Keratinocyte (primary cell): Measurements from ENCODE around the gene NUAK1. TPM values are rescaled to one million over a fixed set of nuclear protein-coding genes. Genes with fewer than 3 reads are reported as not detected.

Experiments used
- DNase-seq: peaks from one replicate; pipeline ENCODE4 v3.0.0-alpha.2; 2011; ENCODE audit warnings: low read depth, missing footprints, low spot score
- FAIRE-seq: peaks from 2 replicates; lab custom pipeline; 2011; peaks lifted over from hg19 to GRCh38; lab: Jason Lieb, UNC
- H2AFZ ChIP-seq: 2 replicates; pipeline ENCODE4 v1.6.0; 2012; ENCODE audit warnings: low read length, control low read depth, inconsistent platforms; ENCODE audit not compliant: control insufficient read depth
- H3K27ac ChIP-seq: 2 replicates; pipeline ENCODE4 v1.5.1; 2011; ENCODE audit warnings: low read length; ENCODE audit not compliant: control insufficient read depth, insufficient read depth
- H3K27me3 ChIP-seq: 3 replicates; pipeline ENCODE4 v1.6.0; 2011; ENCODE audit warnings: low read length; ENCODE audit not compliant: control insufficient read depth, insufficient read depth; ENCODE audit errors: extremely low read depth
- H3K36me3 ChIP-seq, 2 experiments: 2 replicates in 1 of 2; 3 replicates in 1 of 2; pipeline ENCODE4 v1.5.1; 2011; ENCODE audit warnings: low read length in 2 of 2, mild to moderate bottlenecking in 1 of 2; ENCODE audit not compliant: control insufficient read depth in 2 of 2, insufficient read depth in 2 of 2; ENCODE audit errors: extremely low read depth in 1 of 2
- H3K4me1 ChIP-seq: 3 replicates; pipeline ENCODE4 v1.5.1; 2011; ENCODE audit warnings: low read length; ENCODE audit not compliant: control insufficient read depth, insufficient read depth; ENCODE audit errors: extremely low read depth
- H3K4me2 ChIP-seq: 3 replicates; pipeline ENCODE4 v1.6.0; 2011; ENCODE audit warnings: low read depth, low read length; ENCODE audit not compliant: control insufficient read depth, insufficient read depth; ENCODE audit errors: extremely low read depth
- H3K4me3 ChIP-seq, 3 experiments: fragments of 200-600 bp in 1 of 3; sonication (generic) in 1 of 3; 2 replicates in 2 of 3; 3 replicates in 1 of 3; pipeline ENCODE4 v1.5.1; 2011 to 2016; ENCODE audit warnings: low read length in 3 of 3, mild to moderate bottlenecking in 3 of 3, control low read depth in 2 of 3, inconsistent platforms in 1 of 3, low read depth in 1 of 3, mixed read lengths in 1 of 3, mixed run types in 1 of 3, moderate library complexity in 1 of 3; ENCODE audit not compliant: control insufficient read depth in 2 of 3, insufficient read depth in 2 of 3; ENCODE audit errors: extremely low read depth in 1 of 3
- H3K79me2 ChIP-seq: 2 replicates; pipeline ENCODE4 v1.6.0; 2012; ENCODE audit warnings: low read length; ENCODE audit not compliant: control insufficient read depth, insufficient read depth
- H3K9ac ChIP-seq: 3 replicates; pipeline ENCODE4 v1.6.0; 2011; ENCODE audit warnings: low read length; ENCODE audit not compliant: control insufficient read depth, insufficient read depth; ENCODE audit errors: extremely low read depth
- H3K9me1 ChIP-seq: 3 replicates; pipeline ENCODE4 v1.6.0; 2011; ENCODE audit warnings: low read length; ENCODE audit not compliant: control insufficient read depth, insufficient read depth; ENCODE audit errors: extremely low read depth
- H3K9me3 ChIP-seq: 2 replicates; pipeline ENCODE4 v1.5.1; 2012; ENCODE audit warnings: low read depth, low read length; ENCODE audit not compliant: control insufficient read depth
- H4K20me1 ChIP-seq: 3 replicates; pipeline ENCODE4 v1.6.0; 2011; ENCODE audit warnings: low read length; ENCODE audit not compliant: control insufficient read depth, insufficient read depth; ENCODE audit errors: extremely low read depth
- CTCF ChIP-seq, 3 experiments: IDR thresholded peaks in 1 of 3; conservative IDR thresholded peaks in 1 of 3; optimal IDR thresholded peaks in 1 of 3; 2 replicates in 2 of 3; 3 replicates in 1 of 3; pipeline versions ENCODE3 to v1.5.1; 2011; ENCODE audit warnings: low read length in 3 of 3, mild to moderate bottlenecking in 3 of 3, moderate library complexity in 2 of 3, control low read depth in 1 of 3, inconsistent platforms in 1 of 3; ENCODE audit not compliant: insufficient read depth in 2 of 3; ENCODE audit errors: extremely low read depth in 1 of 3
- EZH2 ChIP-seq: IDR thresholded peaks from one replicate; pipeline ENCODE4 v1.6.1; 2012; ENCODE audit warnings: inconsistent platforms, mild to moderate bottlenecking, low read length, moderate library complexity
- dilution Hi-C: fragments of 300-500 bp; cut with MboI; formaldehyde crosslinking; loops from one replicate; pipeline ENCODE4 v1.7.0; 2020; ENCODE audit warnings: low sequenced_read_pairs; ENCODE audit not compliant: extremely low pct_ligation_motif_present
- polyA plus RNA-seq, 5 experiments: library from polyadenylated mRNA; depleted of rRNA in 3 of 5; stranded (reverse) in 3 of 5; stranded (forward) in 1 of 5; unstranded in 1 of 5; fragments of >200 nt; gene quantifications; 1 replicate in 1 of 5; 2 replicates in 3 of 5; 3 replicates in 1 of 5; pipeline versions ENCODE4 v1.2.1 to v1.2.3, GENCODE V29; 2011 to 2012; ENCODE audit warnings: missing spikeins in 2 of 5, low read depth in 1 of 5, low replicate concordance in 1 of 5

NUAK1 gene
- polyA plus RNA-seq, 1 donor (not counting 4 experiments of a cell fraction or from before 2014, with no cell fraction given) = 12.3 TPM

GRCh38 chr12:106030210-106031071 lies 108.3 kb downstream of the NUAK1 start:
- H3K4me2 ChIP-seq = peak overlapping the region; percentile 81
- no peaks in the 10 kb centered on the region for H3K9me1 ChIP-seq
- H3K9me3 ChIP-seq = no peaks in the 10 kb centered on the region
- H4K20me1 ChIP-seq = no peaks in the 10 kb centered on the region
- H2AFZ ChIP-seq = peak overlapping the region; percentile 50
- peaks cover 23% of the 10 kb centered on the region for H3K4me1 ChIP-seq
- peak overlapping the region; percentile 46 for H3K9ac ChIP-seq
- no peaks in the 10 kb centered on the region for H3K27me3 ChIP-seq
- H3K4me3 ChIP-seq = peak overlapping the region in 2 of 3 experiments; percentile 6 to 16
- dilution Hi-C loops = no loop called here
- H3K79me2 ChIP-seq = no peaks in the 10 kb centered on the region
- no peaks in the 10 kb centered on the region for H3K36me3 ChIP-seq
- no peak for TF ChIP-seq EZH2
- TF ChIP-seq CTCF (optimal IDR thresholded peaks at IDR 0.05 in 1 of 3, IDR thresholded peaks at IDR 0.05 in 1 of 3, conservative IDR thresholded peaks at IDR 0.05 in 1 of 3; ENCODE audit: extremely low read depth in 1 of 3, insufficient read depth in 2 of 3, low read length in 3 of 3) = no peak
- peak; percentile 87 for FAIRE-seq
- peak overlapping the region; percentile 62 for H3K27ac ChIP-seq
- DNase-seq = peak; percentile 72

- H3K27ac ChIP-seq = no peak overlapping the region
- DNase-seq = no peak
- H3K36me3 ChIP-seq = no peaks in the 10 kb centered on the region
- dilution Hi-C loops = no loop called here
- no peaks in the 10 kb centered on the region for H4K20me1 ChIP-seq
- no peaks in the 10 kb centered on the region for H3K9me1 ChIP-seq
- no peak for FAIRE-seq
- H3K9me3 ChIP-seq = no peaks in the 10 kb centered on the region
- no peak overlapping the region for H3K4me2 ChIP-seq
- no peak overlapping the region for H2AFZ ChIP-seq
- no peaks in the 10 kb centered on the region for H3K27me3 ChIP-seq
- H3K79me2 ChIP-seq = no peaks in the 10 kb centered on the region
- TF ChIP-seq CTCF (optimal IDR thresholded peaks at IDR 0.05 in 1 of 3, IDR thresholded peaks at IDR 0.05 in 1 of 3, conservative IDR thresholded peaks at IDR 0.05 in 1 of 3; ENCODE audit: extremely low read depth in 1 of 3, insufficient read depth in 2 of 3, low read length in 3 of 3) = no peak
- TF ChIP-seq EZH2 = no peak
- H3K9ac ChIP-seq = no peak overlapping the region
- no peak overlapping the region for H3K4me3 ChIP-seq
- peaks cover 23% of the 10 kb centered on the region for H3K4me1 ChIP-seq
Observed at GRCh38 chr12:106029532-106029931, 109.2 kb downstream of the NUAK1 start.
